Measurements from ENCODE around the gene UNC13A. TPM values are rescaled to one million over a fixed set of nuclear protein-coding genes. Genes with fewer than 3 reads are reported as not detected.

The UNC13A gene
- total RNA-seq, 1 experiment from 2014 or later = 29.0 TPM

- H3K9me3 ChIP-seq (ENCODE audit: control insufficient read depth in 1 of 2, insufficient read depth in 1 of 2, low read depth in 1 of 2, low read length in 2 of 2) = no peaks in the 10 kb centered on the region
- H3K79me2 ChIP-seq (ENCODE audit: insufficient read depth, low read length) = no peaks in the 10 kb centered on the region
- ChIA-PET RAD21 (ENCODE audit: low non-redundant PET in 1 of 2, low total read pairs in 2 of 2, uncharacterized antibody in 2 of 2, unreplicated experiment in 2 of 2) (no interaction called here), CTCF (no interaction called here), POLR2A (no interaction called here)
- H3K36me3 ChIP-seq (ENCODE audit: control insufficient read depth in 1 of 2, insufficient read depth in 2 of 2, low read length in 2 of 2) = peaks cover 0 to 6% of the 10 kb centered on the region in 2 experiments; a peak in 3 of 4 replicates
- H3K9ac ChIP-seq (ENCODE audit: low read length) = no peak overlapping the region
- ATAC-seq = peak; percentile 63
- no peak overlapping the region for H3K27ac ChIP-seq (ENCODE audit: low read depth, low read length)
- no peak overlapping the region for H3K4me2 ChIP-seq (ENCODE audit: low read length)
- H2AFZ ChIP-seq (ENCODE audit: low read depth, low read length, poor library complexity, severe bottlenecking) = no peak overlapping the region
- H3K9me2 ChIP-seq (ENCODE audit: insufficient read depth) = no peaks in the 10 kb centered on the region
- BruUV-seq (replicated peaks) = no TSS peak
- no peak for DNase-seq (ENCODE audit: low read depth, low spot score)
- intact Hi-C loops (cut with micrococcal nuclease) = no loop called here
- H3K4me1 ChIP-seq (ENCODE audit: control insufficient read depth in 1 of 2, insufficient read depth in 2 of 2, low read length in 2 of 2) = no peaks in the 10 kb centered on the region
- no peak for TF ChIP-seq REST (IDR thresholded peaks at IDR 0.05; ENCODE audit: low read depth)
- TF ChIP-seq SRF (IDR thresholded peaks at IDR 0.05; ENCODE audit: low read depth) = no peak
- no peak for TF ChIP-seq SIN3A (IDR thresholded peaks at IDR 0.05; ENCODE audit: low read depth)
- no peak for TF ChIP-seq CTCF (IDR thresholded peaks at IDR 0.05 in 2 of 3, conservative IDR thresholded peaks at IDR 0.05 in 1 of 3; ENCODE audit: borderline replicate concordance in 1 of 3, insufficient read depth in 1 of 3, low read depth in 2 of 3, low read length in 2 of 3)
- no peak for TF ChIP-seq ZNF274 (IDR thresholded peaks at IDR 0.05; ENCODE audit: low read depth, low read length)
- no peak for TF ChIP-seq ELF1 (IDR thresholded peaks at IDR 0.05; ENCODE audit: borderline replicate concordance, low read depth)
- TF ChIP-seq POLR2A (IDR thresholded peaks at IDR 0.05; ENCODE audit: borderline replicate concordance, extremely low read depth, insufficient read depth, insufficient read length) = no peak
- no peak for TF ChIP-seq POLR2AphosphoS5 (IDR thresholded peaks at IDR 0.05; ENCODE audit: low read depth, low read length)
- no peak for TF ChIP-seq CEBPB (IDR thresholded peaks at IDR 0.05; ENCODE audit: low read depth)
- TF ChIP-seq YY1 (IDR thresholded peaks at IDR 0.05; ENCODE audit: extremely low read depth, insufficient replicate concordance, low read depth, low read length) = no peak
- H3K27me3 ChIP-seq (ENCODE audit: insufficient read depth, low read length) = no peaks in the 10 kb centered on the region
- no peak overlapping the region for H3K4me3 ChIP-seq (replicated peaks in 1 of 2; ENCODE audit: low read depth in 1 of 2, low read length in 2 of 2)
- H4K20me1 ChIP-seq (ENCODE audit: insufficient read depth) = no peaks in the 10 kb centered on the region
Measured at GRCh38 chr19:17648097-17648660, 40.0 kb downstream of the UNC13A start.

Measured in HCT116 (cell line).